HL-60 (cell line): ENCODE data around the gene PSMF1.

ENCODE experiments used
- CTCF ChIP-seq: IDR thresholded peaks from one replicate; pipeline ENCODE4 v1.5.1; 2011; ENCODE audit warnings: low read length, control low read depth, inconsistent platforms; ENCODE audit not compliant: insufficient read depth
- GABPA ChIP-seq: IDR thresholded peaks from 2 replicates; pipeline ENCODE4 v1.6.1; 2012; ENCODE audit warnings: low read depth
- POLR2AphosphoS5 ChIP-seq: IDR thresholded peaks from 2 replicates; pipeline ENCODE4 v1.6.1; 2012; ENCODE audit warnings: low read depth
- REST ChIP-seq: IDR thresholded peaks from 2 replicates; pipeline ENCODE4 v1.6.1; 2012; ENCODE audit warnings: low read depth; ENCODE audit not compliant: insufficient replicate concordance
- SPI1 ChIP-seq: IDR thresholded peaks from 2 replicates; pipeline ENCODE4 v1.6.1; 2012; ENCODE audit warnings: low read depth, mild to moderate bottlenecking, borderline replicate concordance

- TF ChIP-seq CTCF (no peak), POLR2AphosphoS5 (no peak), GABPA (no peak), REST (no peak), SPI1 (no peak)
These were observed 11.8 kb downstream of the PSMF1 start for GRCh38 chr20:1130058-1130694.
